ENCODE measurements around the gene ST6GALNAC3.

ST6GALNAC3 gene

DNA sequence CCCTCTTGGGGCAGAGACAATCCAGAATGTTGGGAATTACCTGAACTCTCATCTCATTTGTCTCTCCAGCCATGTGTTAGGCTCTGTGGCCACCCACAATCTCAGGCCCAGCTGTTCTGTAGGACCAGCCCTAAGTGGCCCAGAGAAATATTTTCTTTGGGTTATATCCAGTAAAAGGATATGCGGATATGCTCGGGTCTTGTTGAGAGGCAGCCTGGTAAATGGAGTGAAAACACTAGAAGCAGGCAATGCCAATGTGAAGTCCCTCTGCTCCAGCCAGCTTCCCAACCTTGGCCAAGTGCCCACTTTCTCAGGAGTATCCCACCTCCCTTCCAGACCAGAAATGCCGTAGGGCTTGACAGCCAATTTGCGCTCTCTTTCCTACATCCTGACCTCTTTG, 192.2 kb downstream of the ST6GALNAC3 start:
- Histone ChIP-seq H3K9me3 (ENCODE audit: control insufficient read depth in 1 of 2, low read length in 2 of 2) (no peaks in the 10 kb centered on the region), H3K9ac (ENCODE audit: low read depth in 1 of 2, low read length in 2 of 2) (no peak overlapping the region), H3K27ac (ENCODE audit: low read depth, low read length) (no peak overlapping the region), H3K4me3 (ENCODE audit: low read depth in 1 of 2, low read length in 2 of 2) (no peak overlapping the region), H3K36me3 (ENCODE audit: control insufficient read depth in 1 of 2, insufficient read depth in 2 of 2, low read length in 2 of 2) (no peaks in the 10 kb centered on the region), H3K4me1 (ENCODE audit: control insufficient read depth in 1 of 2, insufficient read depth in 2 of 2, low read length in 2 of 2) (peaks cover 0 to 13% of the 10 kb centered on the region in 2 donors), H3K27me3 (ENCODE audit: control insufficient read depth in 1 of 2, insufficient read depth in 2 of 2, low read length in 2 of 2) (no peaks in the 10 kb centered on the region)

DNA sequence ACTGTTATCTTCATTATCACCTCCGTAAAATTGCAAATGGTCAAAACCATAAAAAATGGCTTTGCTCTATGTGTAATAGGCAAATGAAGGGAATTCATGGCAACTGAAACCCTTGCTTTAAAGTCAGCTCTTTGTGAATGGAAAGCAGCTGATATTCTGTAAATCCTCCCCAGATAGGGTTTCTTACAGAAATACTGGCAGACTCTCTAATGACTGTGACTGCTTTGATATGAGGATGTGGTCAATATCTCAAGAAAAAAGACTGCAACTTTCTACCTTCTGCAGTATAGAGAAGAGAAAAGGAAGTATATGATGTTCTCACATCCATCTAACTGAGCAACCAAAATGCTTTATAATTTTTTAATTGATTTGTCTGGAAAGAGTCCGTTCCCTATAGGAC, 193.1 kb downstream of the ST6GALNAC3 start:
- H3K9me3 ChIP-seq (ENCODE audit: control insufficient read depth in 1 of 2, low read length in 2 of 2), result no peaks in the 10 kb centered on the region
- H3K4me1 ChIP-seq (ENCODE audit: control insufficient read depth in 1 of 2, insufficient read depth in 2 of 2, low read length in 2 of 2), result peaks cover 0 to 13% of the 10 kb centered on the region in 2 donors
- H3K27ac ChIP-seq (ENCODE audit: low read depth, low read length), result no peak overlapping the region
- H3K36me3 ChIP-seq (ENCODE audit: control insufficient read depth in 1 of 2, insufficient read depth in 2 of 2, low read length in 2 of 2), result no peaks in the 10 kb centered on the region
- H3K4me3 ChIP-seq (ENCODE audit: low read depth in 1 of 2, low read length in 2 of 2), result no peak overlapping the region
- H3K9ac ChIP-seq (ENCODE audit: low read depth in 1 of 2, low read length in 2 of 2), result no peak overlapping the region
- no peaks in the 10 kb centered on the region for H3K27me3 ChIP-seq (ENCODE audit: control insufficient read depth in 1 of 2, insufficient read depth in 2 of 2, low read length in 2 of 2)

DNA sequence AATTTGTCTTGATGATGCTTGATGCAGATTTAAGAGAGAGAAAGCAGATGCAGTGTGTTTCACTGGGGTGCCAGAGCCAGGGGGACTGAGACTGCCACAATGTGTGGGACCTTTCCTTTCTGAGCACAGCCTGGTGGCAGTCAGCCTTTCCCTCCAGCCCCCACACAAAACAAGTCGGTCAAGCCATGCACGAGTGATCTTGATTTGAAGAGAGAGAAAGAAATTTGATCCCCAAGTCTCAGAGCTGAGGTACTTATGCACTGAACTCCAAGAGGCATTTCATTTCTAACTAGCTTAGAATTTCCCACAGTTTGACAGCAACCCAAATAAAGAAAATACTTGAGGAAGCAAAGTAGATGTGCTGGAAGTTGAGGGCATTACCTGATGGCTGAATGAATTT, 193.8 kb downstream of the ST6GALNAC3 start:
- Histone ChIP-seq H3K9me3 (ENCODE audit: control insufficient read depth in 1 of 2, low read length in 2 of 2) (no peaks in the 10 kb centered on the region), H3K36me3 (ENCODE audit: control insufficient read depth in 1 of 2, insufficient read depth in 2 of 2, low read length in 2 of 2) (no peaks in the 10 kb centered on the region), H3K4me1 (ENCODE audit: control insufficient read depth in 1 of 2, insufficient read depth in 2 of 2, low read length in 2 of 2) (peaks cover 0 to 13% of the 10 kb centered on the region in 2 donors), H3K27ac (ENCODE audit: low read depth, low read length) (no peak overlapping the region), H3K4me3 (ENCODE audit: low read depth in 1 of 2, low read length in 2 of 2) (no peak overlapping the region), H3K9ac (ENCODE audit: low read depth in 1 of 2, low read length in 2 of 2) (no peak overlapping the region), H3K27me3 (ENCODE audit: control insufficient read depth in 1 of 2, insufficient read depth in 2 of 2, low read length in 2 of 2) (no peaks in the 10 kb centered on the region)

DNA sequence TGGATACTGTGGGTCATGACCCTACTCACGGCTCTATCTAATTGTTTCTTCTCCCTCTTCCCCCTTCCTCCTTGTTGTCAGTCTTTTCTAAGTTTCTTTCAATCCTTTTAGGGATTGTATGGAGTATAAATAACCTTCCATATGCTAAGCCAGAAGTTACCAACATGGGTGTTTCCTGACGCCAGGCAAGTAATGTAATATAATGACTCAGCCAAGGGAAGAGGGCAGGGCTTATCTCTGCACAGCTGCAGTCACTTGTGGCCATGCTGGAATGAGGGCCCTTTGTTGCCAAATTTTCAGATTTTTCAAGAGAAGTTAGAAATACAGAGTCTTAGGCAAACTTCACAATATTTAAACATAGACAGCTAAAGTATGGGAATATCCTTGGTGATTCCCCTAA, 194.6 kb downstream of the ST6GALNAC3 start:
- Histone ChIP-seq H3K27ac (ENCODE audit: low read depth, low read length) (no peak overlapping the region), H3K36me3 (ENCODE audit: control insufficient read depth in 1 of 2, insufficient read depth in 2 of 2, low read length in 2 of 2) (no peaks in the 10 kb centered on the region), H3K4me3 (ENCODE audit: low read depth in 1 of 2, low read length in 2 of 2) (no peak overlapping the region), H3K9ac (ENCODE audit: low read depth in 1 of 2, low read length in 2 of 2) (no peak overlapping the region), H3K27me3 (ENCODE audit: control insufficient read depth in 1 of 2, insufficient read depth in 2 of 2, low read length in 2 of 2) (no peaks in the 10 kb centered on the region), H3K4me1 (ENCODE audit: control insufficient read depth in 1 of 2, insufficient read depth in 2 of 2, low read length in 2 of 2) (peaks cover 0 to 13% of the 10 kb centered on the region in 2 donors), H3K9me3 (ENCODE audit: control insufficient read depth in 1 of 2, low read length in 2 of 2) (no peaks in the 10 kb centered on the region)

DNA sequence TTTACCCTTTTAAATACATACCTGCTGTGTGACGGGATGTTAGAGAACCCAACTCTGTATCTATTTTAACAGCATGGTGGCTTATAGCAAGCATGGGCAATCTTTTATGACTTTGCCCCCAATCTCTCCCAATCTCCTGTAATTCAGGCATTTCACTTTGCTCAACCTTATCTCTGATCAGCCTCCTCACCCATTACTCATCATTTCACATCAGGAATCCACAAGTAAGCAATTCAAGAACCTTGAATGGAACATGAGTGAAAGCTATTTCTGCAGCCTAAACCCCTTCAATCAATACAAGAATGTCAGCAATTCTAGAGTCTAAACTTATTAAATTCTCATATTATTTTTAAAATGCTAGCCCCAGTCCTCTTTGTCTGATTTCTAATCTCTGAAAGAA, 199.8 kb downstream of the ST6GALNAC3 start:
- Histone ChIP-seq H3K4me1 (ENCODE audit: control insufficient read depth in 1 of 2, insufficient read depth in 2 of 2, low read length in 2 of 2) (peaks cover 0 to 5% of the 10 kb centered on the region in 2 donors), H3K27me3 (ENCODE audit: control insufficient read depth in 1 of 2, insufficient read depth in 2 of 2, low read length in 2 of 2) (no peaks in the 10 kb centered on the region), H3K9me3 (ENCODE audit: control insufficient read depth in 1 of 2, low read length in 2 of 2) (no peaks in the 10 kb centered on the region), H3K9ac (ENCODE audit: low read depth in 1 of 2, low read length in 2 of 2) (no peak overlapping the region), H3K27ac (ENCODE audit: low read depth, low read length) (no peak overlapping the region), H3K36me3 (ENCODE audit: control insufficient read depth in 1 of 2, insufficient read depth in 2 of 2, low read length in 2 of 2) (no peaks in the 10 kb centered on the region), H3K4me3 (ENCODE audit: low read depth in 1 of 2, low read length in 2 of 2) (no peak overlapping the region)

DNA sequence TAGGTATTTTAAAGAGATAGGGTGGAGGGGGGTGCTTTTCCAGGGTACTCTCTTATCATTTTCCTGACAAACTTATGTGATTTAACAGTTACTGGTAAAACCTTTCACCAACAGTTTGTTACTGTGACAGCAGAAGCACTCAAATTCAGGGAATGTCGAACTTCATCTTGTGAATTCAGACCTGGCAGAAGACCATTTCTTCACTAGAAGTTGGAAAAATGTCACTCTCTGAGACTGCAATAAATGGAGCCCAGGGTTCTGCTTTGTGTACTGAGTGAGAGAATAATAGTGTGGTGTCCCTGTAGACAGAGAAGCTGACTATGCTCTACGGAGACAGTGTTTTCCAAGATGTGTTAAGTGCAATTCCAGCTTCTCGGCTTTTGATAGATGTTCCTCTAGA, 200.2 kb downstream of the ST6GALNAC3 start:
- H3K4me1 ChIP-seq (ENCODE audit: control insufficient read depth in 1 of 2, insufficient read depth in 2 of 2, low read length in 2 of 2), result peaks cover 0 to 2% of the 10 kb centered on the region in 2 donors
- H3K36me3 ChIP-seq (ENCODE audit: control insufficient read depth in 1 of 2, insufficient read depth in 2 of 2, low read length in 2 of 2), result no peaks in the 10 kb centered on the region
- H3K9ac ChIP-seq (ENCODE audit: low read depth in 1 of 2, low read length in 2 of 2), result no peak overlapping the region
- no peak overlapping the region for H3K4me3 ChIP-seq (ENCODE audit: low read depth in 1 of 2, low read length in 2 of 2)
- H3K27me3 ChIP-seq (ENCODE audit: control insufficient read depth in 1 of 2, insufficient read depth in 2 of 2, low read length in 2 of 2), result no peaks in the 10 kb centered on the region
- no peak overlapping the region for H3K27ac ChIP-seq (ENCODE audit: low read depth, low read length)
- no peaks in the 10 kb centered on the region for H3K9me3 ChIP-seq (ENCODE audit: control insufficient read depth in 1 of 2, low read length in 2 of 2)

DNA sequence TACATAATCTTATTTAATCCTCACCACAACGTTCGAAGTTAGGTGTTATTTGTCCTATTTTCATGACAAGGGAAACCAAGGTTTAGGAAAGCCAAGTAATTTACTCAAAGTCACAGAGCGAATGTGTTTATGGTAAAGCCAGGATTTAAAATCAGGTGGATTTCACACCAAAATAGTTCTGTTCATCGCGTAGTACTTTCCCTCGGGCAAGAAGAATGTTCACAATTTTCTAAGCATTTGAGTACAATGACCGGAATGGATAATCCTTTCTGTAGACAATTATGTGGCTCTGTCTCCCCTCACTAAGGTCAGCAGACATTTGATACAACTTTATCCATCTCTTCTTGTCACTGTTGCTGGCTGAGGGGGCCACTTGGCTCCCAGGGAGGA, 204.2 kb downstream of the ST6GALNAC3 start:
- no peak overlapping the region for H3K27ac ChIP-seq (ENCODE audit: low read depth, low read length)
- no peaks in the 10 kb centered on the region for H3K9me3 ChIP-seq (ENCODE audit: control insufficient read depth in 1 of 2, low read length in 2 of 2)
- H3K4me1 ChIP-seq (ENCODE audit: control insufficient read depth in 1 of 2, insufficient read depth in 2 of 2, low read length in 2 of 2), result no peaks in the 10 kb centered on the region
- H3K4me3 ChIP-seq (ENCODE audit: low read depth in 1 of 2, low read length in 2 of 2), result no peak overlapping the region
- H3K27me3 ChIP-seq (ENCODE audit: control insufficient read depth in 1 of 2, insufficient read depth in 2 of 2, low read length in 2 of 2), result no peaks in the 10 kb centered on the region
- no peak overlapping the region for H3K9ac ChIP-seq (ENCODE audit: low read depth in 1 of 2, low read length in 2 of 2)
- H3K36me3 ChIP-seq (ENCODE audit: control insufficient read depth in 1 of 2, insufficient read depth in 2 of 2, low read length in 2 of 2), result no peaks in the 10 kb centered on the region

DNA sequence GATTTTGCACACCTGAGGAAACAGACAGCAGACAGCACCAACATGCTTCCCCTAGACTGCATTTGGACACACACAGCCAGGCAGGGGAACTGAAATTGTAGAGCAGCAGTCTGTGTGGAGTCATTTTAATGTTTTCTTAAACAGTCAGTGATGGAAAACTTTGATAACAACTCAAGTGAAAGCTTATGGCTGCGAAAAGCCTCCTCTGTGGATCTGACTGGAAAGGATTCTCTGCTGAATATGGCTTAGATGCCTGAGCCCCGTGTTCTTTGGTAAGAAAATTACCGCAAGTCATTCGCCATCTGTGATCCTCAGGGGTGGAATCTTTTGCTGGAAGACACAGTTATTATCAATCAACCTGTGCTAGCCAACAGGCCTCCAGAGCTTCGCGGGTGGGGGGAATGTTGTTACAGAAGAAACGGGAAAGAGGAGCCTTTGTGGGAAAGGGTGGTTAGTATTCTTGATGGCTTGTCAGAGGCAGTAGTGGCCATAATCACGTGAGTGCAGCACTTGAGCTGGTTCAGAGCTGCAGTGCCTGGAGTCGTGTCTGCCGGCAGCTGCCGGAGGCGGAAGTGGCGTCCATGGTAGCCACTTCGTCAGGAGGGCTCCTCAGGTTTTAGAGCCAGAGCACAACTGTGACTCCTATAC, 204.7 kb downstream of the ST6GALNAC3 start:
- no peaks in the 10 kb centered on the region for H3K9me3 ChIP-seq (ENCODE audit: control insufficient read depth in 1 of 2, low read length in 2 of 2)
- H3K4me1 ChIP-seq (ENCODE audit: control insufficient read depth in 1 of 2, insufficient read depth in 2 of 2, low read length in 2 of 2), result no peaks in the 10 kb centered on the region
- no peak overlapping the region for H3K9ac ChIP-seq (ENCODE audit: low read depth in 1 of 2, low read length in 2 of 2)
- H3K27ac ChIP-seq (ENCODE audit: low read depth, low read length), result no peak overlapping the region
- H3K27me3 ChIP-seq (ENCODE audit: control insufficient read depth in 1 of 2, insufficient read depth in 2 of 2, low read length in 2 of 2), result no peaks in the 10 kb centered on the region
- no peak overlapping the region for H3K4me3 ChIP-seq (ENCODE audit: low read depth in 1 of 2, low read length in 2 of 2)
- no peaks in the 10 kb centered on the region for H3K36me3 ChIP-seq (ENCODE audit: control insufficient read depth in 1 of 2, insufficient read depth in 2 of 2, low read length in 2 of 2)

DNA sequence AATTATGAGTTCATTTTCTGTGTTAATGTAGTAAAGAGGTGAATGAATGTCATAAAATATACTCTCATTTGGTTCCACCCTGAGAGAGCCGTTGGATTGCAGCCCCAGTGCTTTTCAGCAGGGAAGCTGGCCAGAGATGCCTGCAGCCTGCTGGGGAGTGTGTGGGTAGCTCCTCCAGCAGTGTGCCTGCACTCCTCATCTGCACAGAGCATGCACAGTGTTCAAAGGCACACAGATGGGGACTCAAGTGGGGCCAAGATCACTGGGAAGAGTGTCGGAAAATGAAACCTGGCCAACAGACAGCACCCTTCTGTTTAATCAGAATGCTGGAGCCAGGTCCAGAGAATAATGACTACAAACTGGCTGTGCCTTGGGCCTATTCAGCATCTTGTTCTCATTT, 206.8 kb downstream of the ST6GALNAC3 start:
- Histone ChIP-seq H3K9me3 (ENCODE audit: control insufficient read depth in 1 of 2, low read length in 2 of 2) (no peaks in the 10 kb centered on the region), H3K4me3 (ENCODE audit: low read depth in 1 of 2, low read length in 2 of 2) (no peak overlapping the region), H3K36me3 (ENCODE audit: control insufficient read depth in 1 of 2, insufficient read depth in 2 of 2, low read length in 2 of 2) (no peaks in the 10 kb centered on the region), H3K27ac (ENCODE audit: low read depth, low read length) (no peak overlapping the region), H3K4me1 (ENCODE audit: control insufficient read depth in 1 of 2, insufficient read depth in 2 of 2, low read length in 2 of 2) (no peaks in the 10 kb centered on the region), H3K9ac (ENCODE audit: low read depth in 1 of 2, low read length in 2 of 2) (no peak overlapping the region), H3K27me3 (ENCODE audit: control insufficient read depth in 1 of 2, insufficient read depth in 2 of 2, low read length in 2 of 2) (no peaks in the 10 kb centered on the region)

DNA sequence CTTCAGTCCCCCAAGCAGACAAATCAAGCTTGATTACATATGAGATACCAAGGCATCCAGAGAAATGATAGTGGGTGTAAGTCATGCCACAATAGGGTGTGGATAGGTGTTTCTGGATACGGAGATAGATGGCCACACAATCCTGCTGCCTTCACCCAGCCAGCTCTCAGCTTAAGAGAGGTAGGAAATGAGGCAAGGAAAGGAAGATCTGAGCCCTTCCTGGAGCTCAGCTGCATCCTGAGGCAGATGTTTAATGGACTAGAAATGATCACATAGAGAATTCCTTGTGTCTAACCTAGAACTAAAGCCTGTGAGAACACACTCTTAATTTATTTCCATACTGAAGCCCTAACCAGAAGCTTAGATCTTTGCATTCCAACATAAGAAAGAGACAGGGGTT, 210.3 kb downstream of the ST6GALNAC3 start:
- no peaks in the 10 kb centered on the region for H3K9me3 ChIP-seq (ENCODE audit: control insufficient read depth in 1 of 2, low read length in 2 of 2)
- no peak overlapping the region for H3K4me3 ChIP-seq (ENCODE audit: low read depth in 1 of 2, low read length in 2 of 2)
- no peaks in the 10 kb centered on the region for H3K4me1 ChIP-seq (ENCODE audit: control insufficient read depth in 1 of 2, insufficient read depth in 2 of 2, low read length in 2 of 2)
- no peak overlapping the region for H3K9ac ChIP-seq (ENCODE audit: low read depth in 1 of 2, low read length in 2 of 2)
- H3K27me3 ChIP-seq (ENCODE audit: control insufficient read depth in 1 of 2, insufficient read depth in 2 of 2, low read length in 2 of 2), result no peaks in the 10 kb centered on the region
- no peaks in the 10 kb centered on the region for H3K36me3 ChIP-seq (ENCODE audit: control insufficient read depth in 1 of 2, insufficient read depth in 2 of 2, low read length in 2 of 2)
- no peak overlapping the region for H3K27ac ChIP-seq (ENCODE audit: low read depth, low read length)

Measured in duodenal mucosa (tissue), 2 donors.